CD14-positive monocyte (primary cell): ENCODE results near the gene INPPL1. TPM values are rescaled to one million over a fixed set of nuclear protein-coding genes. Genes with fewer than 3 reads are reported as not detected.

Experiments
- DNase-seq, 3 donors: peaks; one replicate each; pipeline ENCODE4 v3.0.0-alpha.2; 2011 to 2022
- H2AFZ ChIP-seq: 2 replicates; pipeline ENCODE4 v1.6.0; 2012; ENCODE audit warnings: mild to moderate bottlenecking, low read depth, low read length, inconsistent platforms; ENCODE audit not compliant: insufficient read depth, poor library complexity, severe bottlenecking
- H3K27ac ChIP-seq, 2 donors: 1 replicate in 1 of 2; 2 replicates in 1 of 2; pipeline ENCODE4 v1.5.1; 2012 to 2013; ENCODE audit warnings: low read length in 2 of 2, control low read depth in 1 of 2, inconsistent platforms in 1 of 2, low read depth in 1 of 2, mild to moderate bottlenecking in 1 of 2
- H3K27me3 ChIP-seq, 2 donors: one replicate each; pipeline versions ENCODE4 v1.6.0 to v1.6.1; 2011 to 2013; ENCODE audit warnings: low read length in 2 of 2; ENCODE audit not compliant: control insufficient read depth in 2 of 2, insufficient read depth in 2 of 2
- H3K36me3 ChIP-seq, 2 donors: replicated peaks in 1 of 2; 1 replicate in 1 of 2; 2 replicates in 1 of 2; pipeline versions ENCODE4 v1.5.1 to v1.6.1; 2012 to 2013; ENCODE audit warnings: low read length in 2 of 2, control low read depth in 1 of 2, inconsistent platforms in 1 of 2, mild to moderate bottlenecking in 1 of 2; ENCODE audit not compliant: insufficient read depth in 2 of 2, control insufficient read depth in 1 of 2
- H3K4me1 ChIP-seq, 2 donors: 1 replicate in 1 of 2; 2 replicates in 1 of 2; pipeline versions ENCODE4 v1.5.1 to v1.6.1; 2012 to 2013; ENCODE audit warnings: low read length in 2 of 2, control low read depth in 1 of 2, inconsistent platforms in 1 of 2, mild to moderate bottlenecking in 1 of 2, moderate library complexity in 1 of 2; ENCODE audit not compliant: insufficient read depth in 2 of 2, control insufficient read depth in 1 of 2
- H3K4me2 ChIP-seq: replicated peaks from 2 replicates; pipeline ENCODE3; 2012; ENCODE audit warnings: low read length, moderate library complexity, mild to moderate bottlenecking; ENCODE audit not compliant: poor library complexity, severe bottlenecking; ENCODE audit errors: extremely low read depth
- H3K4me3 ChIP-seq, 3 experiments: fragments of 200-600 bp in 1 of 3; sonication (generic) in 1 of 3; replicated peaks in 1 of 3; 1 replicate in 2 of 3; 2 replicates in 1 of 3; pipeline ENCODE4 v1.5.1; 2011 to 2013; ENCODE audit warnings: low read length in 3 of 3, mild to moderate bottlenecking in 3 of 3, control low read depth in 2 of 3, low read depth in 2 of 3, inconsistent platforms in 1 of 3, moderate library complexity in 1 of 3
- H3K79me2 ChIP-seq: 2 replicates; pipeline ENCODE4 v1.6.0; 2012; ENCODE audit warnings: mild to moderate bottlenecking, control low read depth, inconsistent platforms, low read length, moderate library complexity; ENCODE audit not compliant: insufficient read depth
- H3K9ac ChIP-seq: 2 replicates; pipeline ENCODE4 v1.6.0; 2017; ENCODE audit warnings: low read length, mild to moderate bottlenecking; ENCODE audit not compliant: insufficient read depth, poor library complexity, severe bottlenecking
- H3K9me3 ChIP-seq, 2 donors: replicated peaks in 1 of 2; 1 replicate in 1 of 2; 2 replicates in 1 of 2; pipeline versions ENCODE4 v1.5.1 to v1.6.1; 2012 to 2013; ENCODE audit warnings: low read length in 2 of 2, control low read depth in 1 of 2; ENCODE audit not compliant: control insufficient read depth in 1 of 2, insufficient read depth in 1 of 2
- H4K20me1 ChIP-seq: 2 replicates; pipeline ENCODE4 v1.6.0; 2012; ENCODE audit warnings: mild to moderate bottlenecking, low read length, control low read depth, moderate library complexity; ENCODE audit not compliant: insufficient read depth
- H3K27ac Mint-ChIP-seq, 7 donors: one replicate each; pipeline ENCODE4 v1.8.0; 2020; ENCODE audit warnings: mild to moderate bottlenecking in 7 of 7, mixed read lengths in 7 of 7, moderate library complexity in 6 of 7, inconsistent platforms in 2 of 7
- H3K27me3 Mint-ChIP-seq, 3 donors: one replicate each; pipeline ENCODE4 v1.8.0; 2021 to 2022; ENCODE audit warnings: low read depth in 3 of 3, mild to moderate bottlenecking in 3 of 3, mixed read lengths in 3 of 3, moderate library complexity in 3 of 3, inconsistent platforms in 1 of 3
- H3K36me3 Mint-ChIP-seq, 2 donors: one replicate each; pipeline ENCODE4 v1.8.0; 2020; ENCODE audit warnings: mixed read lengths in 2 of 2, inconsistent platforms in 1 of 2, mild to moderate bottlenecking in 1 of 2
- H3K4me1 Mint-ChIP-seq: one replicate; pipeline ENCODE4 v1.8.0; 2020; ENCODE audit warnings: mild to moderate bottlenecking, mixed read lengths
- H3K4me3 Mint-ChIP-seq, 2 donors: one replicate each; pipeline ENCODE4 v1.8.0; 2020; ENCODE audit warnings: mild to moderate bottlenecking in 2 of 2, mixed read lengths in 2 of 2, moderate library complexity in 1 of 2
- H3K9me3 Mint-ChIP-seq, 7 donors: one replicate each; pipeline ENCODE4 v1.8.0; 2020 to 2022; ENCODE audit warnings: mixed read lengths in 7 of 7, mild to moderate bottlenecking in 6 of 7, moderate library complexity in 6 of 7, inconsistent platforms in 2 of 7
- CTCF ChIP-seq: fragments of 200-600 bp; IDR thresholded peaks from one replicate; pipeline ENCODE4 v1.8.0; 2022; ENCODE audit warnings: antibody characterized with exemption, mild to moderate bottlenecking
- WGBS: methylation state at CpG from one replicate; pipeline ENCODE4 v1.1.5; 2013; ENCODE audit warnings: missing lambda C conversion rate; ENCODE audit not compliant: insufficient coverage; 5-methylcytosine and 5-hydroxymethylcytosine counted together
- intact Hi-C, 2 donors: fragments of 100-400 bp; cut with micrococcal nuclease; formaldehyde crosslinking; loops; one replicate each; pipeline versions ENCODE4 v1.15.0 to v1.15.1; 2023
- polyA plus RNA-seq, 3 donors: library from polyadenylated mRNA; depleted of rRNA in 1 of 3; unstranded in 2 of 3; stranded (reverse) in 1 of 3; fragments of 300-500 nt in 2 of 3; fragments of >200 nt in 1 of 3; fragmentation: Illumina TruSeq in 2 of 3; gene quantifications; 1 replicate in 2 of 3; 2 replicates in 1 of 3; pipeline ENCODE4 v1.2.3, GENCODE V29; 2012 to 2021

INPPL1 gene
- polyA plus RNA-seq, 3 donors = 11.8 to 390 (median 12.6) TPM

- peaks cover under 1 to 3% of the 10 kb centered on the region in 2 donors for H3K36me3 ChIP-seq
- H3K4me2 ChIP-seq = peak overlapping the region; percentile 98
- peaks cover 14% of the 10 kb centered on the region for H4K20me1 ChIP-seq
- Mint-ChIP-seq H3K9me3 (peaks cover 0 to 1% (median 0%) of the 10 kb centered on the region in 7 donors), H3K4me3 (peak overlapping the region; percentile 39), H3K27me3 (peaks cover 0 to 2% (median 0%) of the 10 kb centered on the region in 3 donors), H3K4me1 (peaks cover 65% of the 10 kb centered on the region), H3K36me3 (peaks cover 3 to 5% of the 10 kb centered on the region in 2 donors), H3K27ac (peak overlapping the region; percentile 74 to 94 (median 89))
- peaks cover 65 to 68% of the 10 kb centered on the region in 2 donors for H3K4me1 ChIP-seq
- H3K9ac ChIP-seq = no peak overlapping the region
- H3K79me2 ChIP-seq = peaks cover 28% of the 10 kb centered on the region
- TF ChIP-seq CTCF = no peak
- H3K4me3 ChIP-seq = peak overlapping the region in 1 of 3 experiments; percentile 99
- H3K9me3 ChIP-seq = no peaks in the 10 kb centered on the region
- H2AFZ ChIP-seq = no peak overlapping the region
- H3K27me3 ChIP-seq = no peaks in the 10 kb centered on the region
- DNase-seq = peak; percentile 50 to 65 (median 51)
- peak overlapping the region; percentile 38 to 84 for H3K27ac ChIP-seq
- intact Hi-C loops = loop anchor here (5.0 to 10.0 kb wide), 2 partner anchors 51 to 117 kb away; partner anchors contain the start of genes LAMTOR1 (in 1 of the 2) and TOMT (in 1 of the 2)
- 5% methylated on average over 2 of the region's 7 CpGs for WGBS
Observed at GRCh38 chr11:72221386-72222075, 3.0 kb upstream of the INPPL1 start.

GRCh38 chr11:72222106-72222891, 2.3 kb upstream of the INPPL1 start:
- no peaks in the 10 kb centered on the region for H3K9me3 ChIP-seq
- Mint-ChIP-seq H3K27me3 (no peaks in the 10 kb centered on the region), H3K9me3 (no peaks in the 10 kb centered on the region), H3K36me3 (peaks cover 9 to 13% of the 10 kb centered on the region in 2 donors), H3K4me3 (peak overlapping the region; percentile 82), H3K4me1 (peaks cover 63% of the 10 kb centered on the region), H3K27ac (peak overlapping the region; percentile 74 to 94 (median 91))
- H3K4me1 ChIP-seq = peaks cover 60 to 68% of the 10 kb centered on the region in 2 donors
- intact Hi-C loops = loop anchor here (5.0 to 10.0 kb wide), 2 partner anchors 50 to 117 kb away; partner anchors contain the start of genes LAMTOR1 (in 1 of the 2) and TOMT (in 1 of the 2)
- H2AFZ ChIP-seq = peak overlapping the region; percentile 78
- TF ChIP-seq CTCF = no peak
- peak overlapping the region; percentile 86 for H3K9ac ChIP-seq
- no peaks in the 10 kb centered on the region for H3K27me3 ChIP-seq
- 67% methylated on average over 5 of the region's 6 CpGs for WGBS
- DNase-seq = no peak
- H3K27ac ChIP-seq = peak overlapping the region; percentile 84 to 86
- peaks cover 9 to 10% of the 10 kb centered on the region in 2 donors for H3K36me3 ChIP-seq
- H3K4me3 ChIP-seq = peak overlapping the region; percentile 89 to 99 (median 90)
- peaks cover 35% of the 10 kb centered on the region for H3K79me2 ChIP-seq
- H3K4me2 ChIP-seq = peak overlapping the region; percentile 98
- peaks cover 21% of the 10 kb centered on the region for H4K20me1 ChIP-seq
